NCI-H2196 (cell line): ENCODE results near the gene NRROS.
"Not testable (repeated sequence)": the region's sequence is repeated elsewhere in the genome, so short reads cannot be mapped to it uniquely, and the experiment has no call there.

Experiments used
- DNase-seq: peaks from one replicate; lab custom pipeline; 2025; ENCODE audit not compliant: unreplicated experiment; lab: John Stamatoyannopoulos, UW

The NRROS gene

DNA sequence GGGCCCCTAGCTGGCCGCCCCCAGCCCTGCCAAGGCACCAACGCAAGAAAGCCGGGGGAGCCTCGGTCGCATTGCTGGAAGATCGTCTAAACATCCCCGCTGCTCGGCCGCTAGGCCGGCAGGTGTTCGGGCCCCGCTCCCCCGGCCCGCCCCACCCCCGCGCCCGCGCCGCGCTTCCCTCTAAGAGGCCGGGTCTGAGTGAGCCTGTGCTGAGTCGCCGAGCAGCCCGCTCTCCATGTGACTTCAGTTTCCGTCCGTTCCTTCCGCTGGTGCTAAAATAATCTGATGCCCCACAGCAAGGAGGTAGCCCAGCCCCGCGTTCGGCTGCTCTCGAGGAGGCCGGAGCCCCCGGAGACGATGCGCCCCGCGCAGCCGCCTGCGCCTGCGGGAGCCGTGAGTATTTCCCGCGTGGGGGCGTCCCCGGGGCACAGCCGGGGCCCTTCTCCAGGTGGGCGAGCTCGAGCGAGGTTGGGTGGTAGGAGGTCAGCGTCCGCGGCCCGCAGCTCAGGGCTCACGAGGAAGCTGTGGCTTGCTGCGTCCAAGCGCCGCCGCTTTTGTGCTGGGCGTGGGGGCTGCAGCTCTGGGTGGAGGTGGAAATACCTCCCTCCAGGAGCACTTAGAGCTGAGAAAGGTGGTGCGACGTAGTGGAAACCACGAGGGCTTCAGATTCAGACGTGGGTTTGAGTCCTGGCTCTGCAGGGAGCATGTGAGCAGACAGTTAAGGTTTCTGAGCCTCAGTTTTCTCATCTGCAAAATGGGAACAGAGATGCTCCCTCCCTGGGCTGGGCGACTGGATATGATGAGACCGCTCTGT lies at the start of gene NRROS:
NRROS (plus strand) TSS at position 212 of the 814 bp plus-strand sequence. CDS start 14,846 bp downstream, outside the sequence.
- no peak for DNase-seq

GRCh38 chr3:196590279-196590678 lies 49.2 kb upstream of the NRROS start:
- DNase-seq: no peak

- DNase-seq: no peak
Observed at GRCh38 chr3:196596355-196596754, 43.1 kb upstream of the NRROS start.

DNA sequence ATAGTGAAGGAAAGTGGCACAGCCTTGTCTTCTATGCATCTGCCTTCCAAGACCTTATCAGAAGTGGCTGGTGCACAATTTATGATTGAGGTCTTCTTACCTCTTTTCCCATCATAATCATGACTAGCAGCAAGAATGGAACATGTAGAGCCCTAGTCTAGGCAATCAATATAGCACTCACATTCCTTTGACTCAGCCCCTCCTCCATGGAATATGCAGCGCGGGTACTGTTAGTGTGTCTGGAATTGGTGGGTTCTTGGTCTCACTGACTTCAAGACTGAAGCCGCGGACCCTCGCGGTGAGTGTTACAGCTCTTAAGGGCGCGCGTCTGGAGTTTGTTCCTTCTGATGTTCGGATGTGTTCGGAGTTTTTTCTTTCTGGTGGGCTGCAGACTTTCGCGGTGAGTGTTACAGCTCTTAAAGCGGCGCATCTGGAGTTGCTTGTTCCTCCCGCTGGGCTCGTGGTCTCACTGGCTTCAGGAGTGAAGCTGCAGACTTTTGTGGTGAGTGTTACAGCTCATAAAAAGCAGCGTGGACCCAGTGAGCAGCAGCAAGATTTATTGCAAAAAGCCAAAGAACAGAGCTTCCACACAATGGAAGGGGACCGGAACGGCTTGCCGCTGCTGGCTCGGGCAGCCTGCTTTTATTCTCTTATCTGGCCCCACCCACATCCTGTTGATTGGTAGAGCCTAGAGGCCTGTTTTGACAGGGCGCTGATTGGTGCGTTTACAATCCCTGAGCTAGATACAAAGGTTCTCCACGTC lies 41.3 kb upstream of the NRROS start:
- DNase-seq: not testable (repeated sequence)

GRCh38 chr3:196599734-196600128 lies 39.8 kb upstream of the NRROS start:
- no peak for DNase-seq

DNA sequence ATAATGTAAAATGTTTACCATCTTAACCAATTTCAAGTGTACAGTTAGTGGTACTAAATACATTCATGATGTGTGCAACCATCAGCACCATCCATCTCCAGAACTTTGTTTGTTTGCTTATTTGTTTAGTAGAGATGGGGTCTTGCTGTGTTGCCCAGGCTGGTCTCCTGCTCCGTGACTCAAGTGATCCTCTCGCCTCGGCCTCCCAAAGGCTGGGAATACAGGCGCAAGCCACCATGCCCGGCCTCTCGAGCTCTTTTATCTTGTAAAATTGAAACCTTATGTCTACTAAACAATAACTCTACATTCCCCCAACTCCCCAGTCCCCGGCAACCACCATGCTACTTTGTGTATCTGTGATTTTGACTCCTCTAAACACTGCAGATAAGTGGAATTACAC lies 39.1 kb upstream of the NRROS start:
- no peak for DNase-seq

- no peak for DNase-seq
Observed at GRCh38 chr3:196602673-196603072, 36.8 kb upstream of the NRROS start.

GRCh38 chr3:196603683-196604082 lies 35.8 kb upstream of the NRROS start:
- DNase-seq: peak; percentile 62

GRCh38 chr3:196604548-196604947 lies 34.9 kb upstream of the NRROS start:
- no peak for DNase-seq

GRCh38 chr3:196608693-196609092 lies 30.8 kb upstream of the NRROS start:
- no peak for DNase-seq

- peak; percentile 99 for DNase-seq
Observed at GRCh38 chr3:196609343-196609775, 30.1 kb upstream of the NRROS start.

GRCh38 chr3:196609805-196610515 lies 29.5 kb upstream of the NRROS start:
- DNase-seq: no peak

- no peak for DNase-seq
Observed at GRCh38 chr3:196611761-196612483, 27.6 kb upstream of the NRROS start.

- not testable (repeated sequence) for DNase-seq
Observed at GRCh38 chr3:196615234-196615633, 24.3 kb upstream of the NRROS start.

- no peak for DNase-seq
Observed at GRCh38 chr3:196617256-196617655, 22.2 kb upstream of the NRROS start.

- no peak for DNase-seq
Observed at GRCh38 chr3:196619223-196619622, 20.3 kb upstream of the NRROS start.

- DNase-seq: not testable (repeated sequence)
Observed at GRCh38 chr3:196619627-196620026, 19.9 kb upstream of the NRROS start.

- DNase-seq: no peak
Observed at GRCh38 chr3:196620161-196620604, 19.3 kb upstream of the NRROS start.

- DNase-seq: no peak
Observed at GRCh38 chr3:196620684-196621083, 18.8 kb upstream of the NRROS start.

DNA sequence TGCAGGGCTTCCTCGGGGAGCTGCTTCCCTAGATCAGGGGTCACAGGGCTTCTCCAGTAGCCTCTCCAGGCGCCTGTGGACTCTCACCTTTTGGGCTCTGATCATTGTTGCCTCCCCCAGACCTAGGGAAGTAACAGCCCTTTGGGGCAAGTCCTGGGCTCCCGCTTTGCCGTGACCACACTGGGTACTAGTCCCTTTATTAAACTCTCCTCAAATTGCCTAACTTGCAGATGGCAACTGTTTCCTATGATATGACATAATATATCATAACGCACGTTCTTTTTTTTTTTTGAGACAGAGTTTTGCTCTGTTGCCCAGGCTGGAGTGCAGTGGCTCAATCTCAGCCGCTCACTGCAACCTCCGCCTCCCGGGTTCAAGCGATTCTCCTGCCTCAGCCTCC lies 17.9 kb upstream of the NRROS start:
- no peak for DNase-seq
